HT1080 (cell line): ENCODE measurements around the gene PCSK6. TPM values are rescaled to one million over a fixed set of nuclear protein-coding genes. Genes with fewer than 3 reads are reported as not detected.
"Not testable (repeated sequence)": the region's sequence is repeated elsewhere in the genome, so short reads cannot be mapped to it uniquely, and the experiment has no call there.

ENCODE experiments used
- DNase-seq: peaks from one replicate; pipeline ENCODE4 v3.0.0-alpha.2; 2015; ENCODE audit warnings: low read depth
- total RNA-seq: library from RNA; depleted of rRNA; stranded (reverse); fragments of >200 nt; shearing (Covaris generic); gene quantifications from 2 replicates; pipeline ENCODE4 v1.2.3, GENCODE V29; 2014

The PCSK6 gene
- total RNA-seq, 1 experiment from 2014 or later = 15.1 TPM

GRCh38 chr15:101359365-101359947 is 130.1 kb downstream of the PCSK6 start:
- peak; percentile 28 for DNase-seq

GRCh38 chr15:101358895-101359294 is 130.6 kb downstream of the PCSK6 start:
- no peak for DNase-seq

GRCh38 chr15:101357885-101358284 is 131.6 kb downstream of the PCSK6 start:
- DNase-seq = no peak

- DNase-seq = no peak
Measured at GRCh38 chr15:101357333-101357732, 132.2 kb downstream of the PCSK6 start.

- not testable (repeated sequence) for DNase-seq
Measured at GRCh38 chr15:101356512-101357172, 132.9 kb downstream of the PCSK6 start.

- DNase-seq = no peak
Measured at GRCh38 chr15:101355678-101356464, 133.6 kb downstream of the PCSK6 start.

- no peak for DNase-seq
Measured at GRCh38 chr15:101354891-101355623, 134.4 kb downstream of the PCSK6 start.

GRCh38 chr15:101353240-101353639 is 136.3 kb downstream of the PCSK6 start:
- no peak for DNase-seq

- no peak for DNase-seq
Measured at GRCh38 chr15:101351736-101352135, 137.8 kb downstream of the PCSK6 start.

- DNase-seq = peak; percentile 42
Measured at GRCh38 chr15:101349047-101349951, 140.2 kb downstream of the PCSK6 start.

GRCh38 chr15:101348643-101349042 is 140.9 kb downstream of the PCSK6 start:
- DNase-seq = no peak

GRCh38 chr15:101348015-101348414 is 141.5 kb downstream of the PCSK6 start:
- DNase-seq = no peak

- DNase-seq = no peak
Measured at GRCh38 chr15:101347454-101347853, 142.1 kb downstream of the PCSK6 start.

GRCh38 chr15:101346928-101347327 is 142.6 kb downstream of the PCSK6 start:
- DNase-seq = no peak

GRCh38 chr15:101342056-101342455 is 147.5 kb downstream of the PCSK6 start:
- no peak for DNase-seq

- DNase-seq = no peak
Measured at GRCh38 chr15:101338502-101339057, 150.9 kb downstream of the PCSK6 start.

- DNase-seq = no peak
Measured at GRCh38 chr15:101337976-101338375, 151.5 kb downstream of the PCSK6 start.

- peak; percentile 72 for DNase-seq
Measured at GRCh38 chr15:101333907-101334789, 155.4 kb downstream of the PCSK6 start.

- DNase-seq = no peak
Measured at GRCh38 chr15:101332061-101332467, 157.4 kb downstream of the PCSK6 start.
